Endothelial cell of hepatic sinusoid (primary cell): ENCODE results near the gene ITGA2B.
"Not testable (repeated sequence)": the region's sequence is repeated elsewhere in the genome, so short reads cannot be mapped to it uniquely, and the experiment has no call there.

Experiments used
- in situ Hi-C: cut with HindIII; loops from 2 replicates; pipeline ENCODE4 v1.10.0; 2017; ENCODE audit warnings: low sequenced_read_pairs

The ITGA2B gene

GRCh38 chr17:44354582-44355561 lies 34.6 kb downstream of the ITGA2B start:
- in situ Hi-C loops = no loop called here

- in situ Hi-C loops = no loop called here
Measured at GRCh38 chr17:44353672-44354331, 35.6 kb downstream of the ITGA2B start.

- in situ Hi-C loops = no loop called here
Measured at GRCh38 chr17:44352828-44353671, 36.4 kb downstream of the ITGA2B start.

DNA sequence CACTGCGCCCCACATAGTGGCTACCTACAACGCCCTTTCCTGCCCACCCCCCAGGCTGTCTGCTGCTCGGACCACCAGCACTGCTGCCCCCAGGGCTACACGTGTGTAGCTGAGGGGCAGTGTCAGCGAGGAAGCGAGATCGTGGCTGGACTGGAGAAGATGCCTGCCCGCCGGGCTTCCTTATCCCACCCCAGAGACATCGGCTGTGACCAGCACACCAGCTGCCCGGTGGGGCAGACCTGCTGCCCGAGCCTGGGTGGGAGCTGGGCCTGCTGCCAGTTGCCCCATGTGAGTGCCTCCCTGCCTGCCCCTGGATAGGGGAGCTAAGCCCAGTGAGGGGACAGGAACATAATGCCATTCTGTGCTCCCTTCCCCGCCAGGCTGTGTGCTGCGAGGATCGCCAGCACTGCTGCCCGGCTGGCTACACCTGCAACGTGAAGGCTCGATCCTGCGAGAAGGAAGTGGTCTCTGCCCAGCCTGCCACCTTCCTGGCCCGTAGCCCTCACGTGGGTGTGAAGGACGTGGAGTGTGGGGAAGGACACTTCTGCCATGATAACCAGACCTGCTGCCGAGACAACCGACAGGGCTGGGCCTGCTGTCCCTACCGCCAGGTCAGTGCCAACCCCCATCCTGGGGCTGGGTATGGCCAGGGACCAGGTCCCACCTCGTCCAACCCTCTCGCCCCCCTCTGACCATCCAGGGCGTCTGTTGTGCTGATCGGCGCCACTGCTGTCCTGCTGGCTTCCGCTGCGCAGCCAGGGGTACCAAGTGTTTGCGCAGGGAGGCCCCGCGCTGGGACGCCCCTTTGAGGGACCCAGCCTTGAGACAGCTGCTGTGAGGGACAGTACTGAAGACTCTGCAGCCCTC lies 37.3 kb downstream of the ITGA2B start:
- in situ Hi-C loops = no loop called here

GRCh38 chr17:44351464-44351863 lies 38.0 kb downstream of the ITGA2B start:
- in situ Hi-C loops = no loop called here

DNA sequence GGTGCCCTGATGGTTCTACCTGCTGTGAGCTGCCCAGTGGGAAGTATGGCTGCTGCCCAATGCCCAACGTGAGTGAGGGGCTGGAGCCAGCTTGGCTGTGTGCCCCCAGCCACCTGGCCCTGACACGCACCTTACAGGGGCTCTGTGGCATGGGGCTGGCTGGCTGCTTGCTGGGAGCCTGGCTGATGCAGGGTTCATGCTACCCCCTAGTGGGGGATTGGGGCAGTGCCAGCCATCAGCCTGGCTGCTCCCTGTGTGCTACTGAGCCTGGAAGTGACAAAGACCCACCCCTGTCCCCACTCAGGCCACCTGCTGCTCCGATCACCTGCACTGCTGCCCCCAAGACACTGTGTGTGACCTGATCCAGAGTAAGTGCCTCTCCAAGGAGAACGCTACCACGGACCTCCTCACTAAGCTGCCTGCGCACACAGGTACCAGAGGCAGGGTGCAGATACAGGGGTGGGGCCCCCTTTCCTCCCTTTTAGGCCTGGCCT lies 38.7 kb downstream of the ITGA2B start:
- in situ Hi-C loops = no loop called here

DNA sequence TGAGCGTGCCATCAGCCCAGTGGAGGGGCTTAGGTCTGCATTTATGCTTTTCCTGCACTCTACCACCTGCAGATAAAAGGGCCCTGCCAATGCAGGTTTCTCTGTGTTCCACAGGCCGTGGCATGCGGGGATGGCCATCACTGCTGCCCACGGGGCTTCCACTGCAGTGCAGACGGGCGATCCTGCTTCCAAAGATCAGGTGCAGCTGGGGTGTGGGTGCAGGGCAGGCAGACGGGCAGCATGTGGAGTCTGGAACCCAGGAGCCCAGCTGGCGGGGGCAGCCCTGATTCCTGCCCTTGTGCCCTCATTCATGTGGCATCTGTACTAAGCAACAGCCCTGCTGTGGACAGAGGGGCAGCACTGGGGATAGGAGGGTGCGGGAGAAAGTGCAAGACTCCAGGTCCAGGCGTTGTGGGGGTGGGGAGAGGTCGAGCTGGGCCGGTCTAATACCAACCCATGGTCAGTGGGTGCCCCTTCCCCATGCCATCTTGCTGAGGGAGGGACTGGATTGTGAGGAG lies 39.8 kb downstream of the ITGA2B start:
- in situ Hi-C loops = no loop called here

- in situ Hi-C loops = no loop called here
Measured at GRCh38 chr17:44348988-44349364, 40.5 kb downstream of the ITGA2B start.

DNA sequence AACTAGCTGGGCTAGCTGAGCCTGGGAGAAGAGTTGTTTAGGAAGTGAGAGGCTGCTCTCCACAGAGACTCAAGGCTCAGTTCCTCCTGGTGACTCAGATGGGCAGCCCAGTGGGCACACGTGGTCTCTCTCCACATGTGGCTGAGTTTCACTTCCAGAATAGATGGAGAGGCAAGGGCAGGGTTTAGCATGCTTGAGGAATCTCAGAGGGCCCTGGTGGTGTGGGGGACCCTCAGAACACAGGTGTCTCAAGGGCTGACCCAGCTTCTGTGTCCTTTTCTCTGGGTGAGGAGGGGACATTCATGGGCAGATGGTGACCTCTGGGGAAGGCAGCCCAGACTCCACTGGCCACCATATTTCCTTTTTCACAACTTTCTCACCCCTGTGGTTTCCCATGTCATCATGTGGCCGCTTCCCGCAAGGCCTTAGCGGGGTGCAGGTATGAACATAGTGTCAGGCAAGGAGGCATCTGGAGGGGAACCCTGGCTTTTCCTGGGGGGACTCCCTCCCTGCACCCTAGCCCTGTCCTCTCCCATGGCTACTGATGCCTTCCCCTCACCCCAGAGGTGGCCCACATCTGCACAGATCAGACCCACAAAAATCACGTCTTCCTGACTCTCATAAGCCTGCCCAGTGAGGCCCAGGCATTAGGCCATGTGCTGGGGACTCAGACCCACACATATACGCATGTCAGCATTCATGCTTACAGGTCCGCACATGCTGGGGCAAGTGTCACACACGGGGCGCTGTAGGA lies 41.0 kb downstream of the ITGA2B start:
- in situ Hi-C loops = no loop called here

- in situ Hi-C loops = not testable (repeated sequence)
Measured at GRCh38 chr17:44347206-44348055, 42.0 kb downstream of the ITGA2B start.

GRCh38 chr17:44346064-44346844 lies 43.2 kb downstream of the ITGA2B start:
- in situ Hi-C loops = no loop called here

- in situ Hi-C loops = no loop called here
Measured at GRCh38 chr17:44345454-44346026, 43.9 kb downstream of the ITGA2B start.

- in situ Hi-C loops = no loop called here
Measured at GRCh38 chr17:44344939-44345453, 44.5 kb downstream of the ITGA2B start, which contains the start of gene GRN. Gene GRN, plus strand, starts transcription at chr17:44345302. Its CDS starts 3,863 bp downstream, at chr17:44349165.

GRCh38 chr17:44343510-44344209 lies 45.8 kb downstream of the ITGA2B start:
- in situ Hi-C loops = no loop called here

DNA sequence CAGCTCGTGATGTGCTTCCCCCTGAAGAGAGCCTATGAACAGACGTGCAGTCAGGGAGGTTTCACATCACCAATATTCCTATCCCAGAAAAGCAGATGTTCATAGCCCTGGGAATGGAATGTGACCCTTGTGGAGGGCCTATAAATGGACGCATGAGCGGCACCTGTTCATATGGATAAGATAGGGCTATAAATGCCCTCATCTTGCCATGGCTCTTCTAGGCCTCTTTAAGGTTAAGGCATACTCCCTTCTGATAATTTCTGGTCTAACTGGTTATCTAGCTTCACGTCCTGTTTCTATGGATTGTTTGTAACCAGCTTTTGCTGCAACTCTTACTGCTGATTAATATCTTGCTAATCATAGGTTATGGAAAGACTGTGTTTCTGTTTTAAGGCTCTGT lies 48.9 kb downstream of the ITGA2B start:
- in situ Hi-C loops = not testable (repeated sequence)

- in situ Hi-C loops = no loop called here
Measured at GRCh38 chr17:44338702-44339101, 50.7 kb downstream of the ITGA2B start.
